Peyer's patch (tissue), 4 donors: ENCODE measurements around the gene ZNF879.

Source experiments
- CTCF ChIP-seq, 6 experiments: fragments of 450-650 bp in 4 of 6; fragments of 200-600 bp in 2 of 6; sonication (generic) in 1 of 6; IDR thresholded peaks; one replicate each; pipeline ENCODE4 v1.5.1; 2017 to 2019; ENCODE audit warnings: antibody characterized with exemption in 6 of 6, mild to moderate bottlenecking in 3 of 6, moderate library complexity in 1 of 6
- POLR2A ChIP-seq, 2 donors: fragments of 450-650 bp; IDR thresholded peaks; one replicate each; pipeline ENCODE4 v1.5.1; 2017; ENCODE audit warnings: antibody characterized with exemption in 2 of 2, mild to moderate bottlenecking in 2 of 2, moderate library complexity in 2 of 2

GRCh38 chr5:179054876-179055275 is 31.3 kb downstream of the ZNF879 start:
- TF ChIP-seq POLR2A (IDR thresholded peaks at IDR 0.05) (no peak), CTCF (IDR thresholded peaks at IDR 0.05) (no peak)
